ENCODE measurements around the gene CALN1.
A peak's percentile ranks its signal among the peaks of the same experiment; 100 is the strongest.
"Not testable (repeated sequence)": the region's sequence is repeated elsewhere in the genome, so short reads cannot be mapped to it uniquely, and the experiment has no call there.

The CALN1 gene

GRCh38 chr7:71851776-71852498 lies 560.2 kb downstream of the CALN1 start:
- no peak for DNase-seq

GRCh38 chr7:71846160-71846559 lies 566.0 kb downstream of the CALN1 start:
- no peak for DNase-seq

- peak in 1 of 2 donors; percentile 76 for DNase-seq
Observed at GRCh38 chr7:71843676-71844075, 568.5 kb downstream of the CALN1 start.

- DNase-seq = no peak
Observed at GRCh38 chr7:71842786-71843185, 569.4 kb downstream of the CALN1 start.

GRCh38 chr7:71842381-71842780 lies 569.8 kb downstream of the CALN1 start:
- DNase-seq = no peak

GRCh38 chr7:71835056-71835455 lies 577.1 kb downstream of the CALN1 start:
- DNase-seq = no peak

GRCh38 chr7:71829515-71829914 lies 582.6 kb downstream of the CALN1 start:
- DNase-seq = no peak

GRCh38 chr7:71828361-71828760 lies 583.8 kb downstream of the CALN1 start:
- DNase-seq = no peak

GRCh38 chr7:71826141-71826540 lies 586.0 kb downstream of the CALN1 start:
- no peak for DNase-seq

GRCh38 chr7:71824006-71824760 lies 588.0 kb downstream of the CALN1 start:
- no peak for DNase-seq

GRCh38 chr7:71822406-71822805 lies 589.7 kb downstream of the CALN1 start:
- not testable (repeated sequence) for DNase-seq

- no peak for DNase-seq
Observed at GRCh38 chr7:71817916-71818315, 594.2 kb downstream of the CALN1 start.

- DNase-seq = no peak
Observed at GRCh38 chr7:71808115-71808514, 604.0 kb downstream of the CALN1 start.

GRCh38 chr7:71804256-71804655 lies 607.9 kb downstream of the CALN1 start:
- no peak for DNase-seq

GRCh38 chr7:71801976-71802375 lies 610.2 kb downstream of the CALN1 start:
- DNase-seq = no peak

- DNase-seq = no peak
Observed at GRCh38 chr7:71800321-71800720, 611.8 kb downstream of the CALN1 start.

- no peak for DNase-seq
Observed at GRCh38 chr7:71795410-71795809, 616.7 kb downstream of the CALN1 start.

GRCh38 chr7:71793251-71793650 lies 618.9 kb downstream of the CALN1 start:
- DNase-seq = no peak

GRCh38 chr7:71787513-71787912 lies 624.6 kb downstream of the CALN1 start:
- no peak for DNase-seq

- no peak for DNase-seq
Observed at GRCh38 chr7:71785216-71785615, 626.9 kb downstream of the CALN1 start.

GRCh38 chr7:71784781-71785180 lies 627.4 kb downstream of the CALN1 start:
- no peak for DNase-seq

- no peak for DNase-seq
Observed at GRCh38 chr7:71784180-71784579, 628.0 kb downstream of the CALN1 start.

- DNase-seq = no peak
Observed at GRCh38 chr7:71783779-71784178, 628.4 kb downstream of the CALN1 start.

GRCh38 chr7:71782051-71782450 lies 630.1 kb downstream of the CALN1 start:
- no peak for DNase-seq

- DNase-seq = no peak
Observed at GRCh38 chr7:71780282-71780681, 631.9 kb downstream of the CALN1 start.

Data from bone marrow (tissue), 2 donors.